GM19467 (cell line): ENCODE results near the gene SHISAL2A.

Experiments used
- ATAC-seq: cut with Tn5 transposase; IDR thresholded peaks from one replicate; pipeline ENCODE4 v1.9.1; 2021; ENCODE audit warnings: mild to moderate bottlenecking, moderate library complexity; ENCODE audit not compliant: unreplicated experiment

SHISAL2A gene

GRCh38 chr1:52658795-52659194 lies 25.8 kb downstream of the SHISAL2A start:
- ATAC-seq, result no peak

GRCh38 chr1:52659356-52659755 lies 26.4 kb downstream of the SHISAL2A start:
- ATAC-seq, result no peak

GRCh38 chr1:52659851-52660596 lies 27.1 kb downstream of the SHISAL2A start:
- no peak for ATAC-seq

- ATAC-seq, result no peak
These were observed 27.8 kb downstream of the SHISAL2A start for GRCh38 chr1:52660807-52661206.

DNA sequence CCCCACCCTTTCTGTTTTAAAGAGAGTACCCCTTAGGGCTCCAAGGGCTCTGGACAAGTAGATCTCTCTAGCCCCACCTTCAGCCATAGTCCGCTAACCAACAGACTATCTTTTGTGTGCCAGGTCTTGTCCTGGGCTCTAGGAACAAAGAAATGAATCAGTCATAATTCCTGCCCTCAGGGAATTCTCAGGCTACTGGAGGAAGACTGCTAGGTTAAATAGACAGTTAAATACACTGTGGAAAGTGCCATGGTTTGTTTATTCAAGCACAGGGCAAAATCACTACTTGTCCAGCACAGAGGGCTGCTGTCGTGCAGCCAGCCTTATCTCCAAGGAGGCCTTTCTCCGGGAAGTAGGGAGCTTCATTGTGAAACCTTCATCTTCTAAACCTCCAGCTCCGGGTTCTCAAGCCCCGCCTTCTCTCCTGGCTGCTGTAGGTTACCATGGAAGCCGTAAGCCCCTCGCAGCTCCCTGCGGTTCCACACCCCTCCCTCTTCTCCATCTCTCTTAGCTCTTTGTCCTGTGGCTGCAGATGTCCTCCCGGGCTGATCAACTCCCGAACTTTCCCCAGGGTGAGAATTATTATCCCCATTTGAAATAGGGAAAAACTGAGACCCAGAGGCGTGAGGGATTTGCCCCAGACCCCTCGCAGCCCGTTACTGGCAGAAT lies 29.8 kb downstream of the SHISAL2A start:
- no peak for ATAC-seq

DNA sequence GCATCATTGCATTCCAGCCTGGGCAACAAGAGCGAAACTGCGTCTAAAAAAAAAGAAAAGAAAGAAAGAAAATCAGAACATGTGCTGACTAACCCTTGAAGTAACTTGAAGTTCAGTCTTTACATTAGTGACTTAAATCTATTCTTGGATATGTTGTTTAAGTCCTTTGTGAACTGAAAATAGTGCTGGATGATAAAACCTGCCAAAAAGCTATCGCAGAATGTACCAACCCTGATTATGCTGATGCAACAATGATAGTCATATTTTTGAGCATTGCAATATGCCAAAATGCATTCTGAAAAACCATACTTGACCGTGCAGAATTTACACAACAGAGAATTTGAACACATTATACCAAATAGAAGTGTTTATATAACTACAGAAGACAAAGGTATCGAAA lies 30.7 kb downstream of the SHISAL2A start:
- no peak for ATAC-seq

GRCh38 chr1:52665006-52665941 lies 32.3 kb downstream of the SHISAL2A start:
- no peak for ATAC-seq

- no peak for ATAC-seq
These were observed 34.3 kb downstream of the SHISAL2A start for GRCh38 chr1:52667290-52667689.

DNA sequence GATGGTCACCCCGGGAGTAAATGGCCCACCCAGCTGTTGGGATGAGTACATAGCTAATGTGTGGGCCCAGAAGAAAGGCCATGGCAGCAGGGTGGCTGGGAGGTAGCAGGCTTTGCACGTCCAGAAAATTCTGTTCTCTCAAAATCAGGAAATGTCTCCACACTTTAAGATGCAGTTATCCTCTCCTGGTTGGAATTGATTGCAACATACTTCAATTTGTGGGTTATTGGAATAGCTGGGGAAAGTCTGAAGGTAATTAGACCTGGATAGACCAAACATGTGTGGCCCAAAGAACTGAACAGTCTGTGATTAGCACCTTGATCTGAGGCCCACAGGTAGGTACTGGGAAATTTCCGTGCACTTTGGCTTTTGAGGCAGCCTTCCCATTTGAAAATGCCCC lies 35.0 kb downstream of the SHISAL2A start:
- no peak for ATAC-seq

GRCh38 chr1:52668711-52669110 lies 35.7 kb downstream of the SHISAL2A start:
- no peak for ATAC-seq

GRCh38 chr1:52669696-52670095 lies 36.7 kb downstream of the SHISAL2A start:
- no peak for ATAC-seq

GRCh38 chr1:52670604-52671003 lies 37.6 kb downstream of the SHISAL2A start:
- no peak for ATAC-seq

- no peak for ATAC-seq
These were observed 40.0 kb downstream of the SHISAL2A start for GRCh38 chr1:52672946-52673345.

- ATAC-seq, result no peak
These were observed 40.5 kb downstream of the SHISAL2A start for GRCh38 chr1:52673513-52673912.

- no peak for ATAC-seq
These were observed 41.8 kb downstream of the SHISAL2A start for GRCh38 chr1:52674497-52675384.

DNA sequence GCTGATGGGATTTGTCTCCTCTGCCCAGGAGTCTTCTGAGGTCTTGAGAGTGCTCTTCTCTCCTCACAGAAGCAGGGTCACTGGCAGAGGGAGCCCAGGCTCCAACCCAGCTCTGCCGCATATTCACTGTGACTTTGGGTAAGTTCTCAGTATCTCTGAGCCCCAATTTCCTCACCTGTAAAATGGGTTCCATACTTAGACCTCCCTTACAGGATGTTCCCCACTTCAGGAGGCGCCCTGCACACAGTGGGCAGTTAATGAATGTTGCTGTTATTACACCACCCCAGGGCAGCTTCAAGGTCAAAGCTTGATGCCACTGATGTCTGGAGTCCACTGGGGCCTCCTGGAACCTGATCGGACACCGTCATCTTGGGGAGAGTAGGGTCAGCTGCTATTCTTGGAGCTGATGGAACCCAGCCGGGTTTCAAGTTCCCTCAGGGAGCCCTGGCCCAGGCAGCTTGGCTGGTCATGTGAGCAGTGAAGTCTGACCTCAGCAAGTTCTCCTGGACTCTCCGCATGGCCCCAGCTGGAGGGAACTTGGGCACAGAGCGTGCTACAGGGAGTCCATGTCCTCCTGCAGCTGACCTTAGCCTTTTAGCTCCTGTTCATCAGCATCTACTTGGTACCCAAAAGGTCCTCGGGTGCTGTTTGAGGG lies 43.4 kb downstream of the SHISAL2A start:
- ATAC-seq, result no peak

DNA sequence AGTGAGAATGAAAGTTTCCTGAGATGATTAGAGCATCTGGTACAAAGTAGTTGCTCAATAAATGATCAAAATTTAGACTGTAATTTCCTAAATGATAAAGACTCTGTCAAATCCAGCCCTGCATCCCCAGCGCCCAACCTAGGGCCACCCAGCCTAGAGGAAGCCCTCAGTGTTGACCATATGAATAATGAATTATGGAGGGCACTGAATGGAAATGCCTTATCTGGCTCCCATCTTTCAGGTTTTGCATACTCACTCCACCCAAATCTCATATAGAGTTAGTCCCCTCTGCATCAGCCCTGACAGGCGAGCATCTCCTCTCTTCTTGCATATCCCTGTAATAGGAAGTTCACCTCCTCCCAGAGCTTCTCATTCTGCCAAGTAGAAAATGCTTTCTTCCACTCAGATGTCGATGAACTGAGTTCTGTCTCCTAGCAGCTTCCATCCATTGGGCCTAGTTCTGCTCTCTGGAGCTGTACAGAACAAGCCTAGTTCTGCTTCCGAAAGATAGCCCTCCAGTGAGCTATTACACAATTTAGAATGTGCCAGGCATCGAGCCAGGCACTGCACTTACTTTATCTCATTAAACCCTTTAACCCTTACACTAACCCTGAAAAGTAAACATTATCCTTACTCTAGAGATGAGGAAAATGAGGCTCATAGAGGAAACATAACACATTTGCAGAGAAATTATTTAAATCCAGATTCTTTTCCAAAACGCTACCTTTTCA lies 44.3 kb downstream of the SHISAL2A start:
- ATAC-seq, result no peak

GRCh38 chr1:52679048-52679447 lies 46.1 kb downstream of the SHISAL2A start:
- ATAC-seq, result no peak

DNA sequence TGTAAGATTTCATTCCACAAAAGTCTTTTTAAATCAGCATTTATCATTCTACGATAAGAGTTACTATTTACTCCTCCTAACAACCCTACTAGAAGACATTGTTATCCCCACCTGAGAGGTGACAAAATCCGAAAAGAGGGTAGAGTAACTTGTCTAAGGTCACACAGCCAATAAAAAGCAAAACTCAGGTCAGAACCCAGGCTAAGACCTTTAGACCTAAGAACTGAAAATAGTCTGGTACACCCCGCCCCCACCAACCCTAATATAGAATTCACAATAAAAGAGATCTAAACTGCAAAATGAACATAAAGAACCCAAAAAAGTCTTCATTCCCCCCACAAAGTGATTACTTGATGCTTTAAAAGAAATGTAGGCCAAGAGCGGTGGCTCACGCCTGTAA lies 46.5 kb downstream of the SHISAL2A start:
- no peak for ATAC-seq
